ENCODE results near the gene WDR20. TPM values are rescaled to one million over a fixed set of nuclear protein-coding genes. Genes with fewer than 3 reads are reported as not detected.

The WDR20 gene
- total and polyA plus RNA-seq, 10 of the 15 experiments (the other 5 are each of a cell fraction or from before 2014, with no cell fraction given): 9.1 to 25.9 (median 18.4) TPM

GRCh38 chr14:102090713-102091112 is 49.0 kb upstream of the WDR20 start:
- no peak for ATAC-seq
- H3K4me2 ChIP-seq (ENCODE audit: control insufficient read depth, insufficient read depth): no peak overlapping the region
- no peaks in the 10 kb centered on the region for H3K9me3 ChIP-seq (replicated peaks; ENCODE audit: control insufficient read depth, insufficient read depth, low read length)
- peaks cover 24% of the 10 kb centered on the region for H3K79me2 ChIP-seq (ENCODE audit: control insufficient read depth, insufficient read depth, low read length)
- ChIA-PET SMC1A (ENCODE audit: uncharacterized antibody, unreplicated experiment) (interaction anchor here (2.1 kb wide), 1 partner anchor 127 kb away, joined by 4 read pairs; the partner anchor contains the start of gene DYNC1H1), POLR2A (interaction anchor here (0.6 to 1.5 kb wide), 2 partner anchors 16 to 132 kb away, joined by 4 read pairs; no protein-coding TSS in a partner anchor), CTCF (interaction anchor here (0.7 to 1.7 kb wide), 4 partner anchors 27 to 321 kb away, joined by 3 to 5 read pairs (median 4); no protein-coding TSS in a partner anchor), RAD21 (ENCODE audit: unreplicated experiment) (no interaction called here)
- H2AFZ ChIP-seq (ENCODE audit: control insufficient read depth, low read depth, low read length): no peak overlapping the region
- no peaks in the 10 kb centered on the region for H3K27me3 ChIP-seq (replicated peaks in 1 of 2; ENCODE audit: control insufficient read depth in 2 of 2, insufficient read depth in 2 of 2, low read length in 1 of 2)
- H3K36me3 ChIP-seq (ENCODE audit: control insufficient read depth in 2 of 2, insufficient read depth in 2 of 2, low read length in 1 of 2): peaks cover 0 to 3% of the 10 kb centered on the region in 2 experiments; a peak in 1 of 4 replicates
- BruUV-seq (replicated peaks): no TSS peak
- no peak overlapping the region for H3K9ac ChIP-seq (ENCODE audit: control insufficient read depth, insufficient read depth, low read length)
- H3K4me3 ChIP-seq: no peak overlapping the region
- WGBS (ENCODE audit: insufficient coverage, insufficient replicate concordance, low lambda C conversion rate, missing lambda C conversion rate): 80% methylated on average over 3 of the region's 3 CpGs
- peaks cover 9% of the 10 kb centered on the region for H3K4me1 ChIP-seq (ENCODE audit: control insufficient read depth, insufficient read depth, low read length)
- FAIRE-seq: no peak
- intact Hi-C loops (cut with micrococcal nuclease; ENCODE audit: unreplicated experiment): no loop called here
- TF ChIP-seq EGR1 (IDR thresholded peaks at IDR 0.05; ENCODE audit: borderline replicate concordance in 1 of 2, low read depth in 2 of 2, low read length in 2 of 2) (no peak), ZZZ3 (IDR thresholded peaks at IDR 0.05; ENCODE audit: control insufficient read depth, insufficient read length, low read depth) (no peak), HDAC6 (IDR thresholded peaks at IDR 0.05; ENCODE audit: unreplicated experiment) (no peak), JUND (IDR thresholded peaks at IDR 0.05; ENCODE audit: low read depth, low read length) (no peak), DPF2 (IDR thresholded peaks at IDR 0.05) (no peak)
- no peaks in the 10 kb centered on the region; the same call in 1 of the 2 replicates for H4K20me1 ChIP-seq (ENCODE audit: control insufficient read depth, insufficient read depth)
- in situ Hi-C loops (cut with MboI): no loop called here
- DNase-seq (ENCODE audit: low read depth, low spot score): no peak
- no peak overlapping the region for H3K27ac ChIP-seq (ENCODE audit: control insufficient read depth, insufficient read depth)

- in situ Hi-C loops (cut with MboI): no loop called here
- intact Hi-C loops (cut with micrococcal nuclease; ENCODE audit: unreplicated experiment): no loop called here
- TF ChIP-seq BACH1 (IDR thresholded peaks at IDR 0.05; ENCODE audit: borderline replicate concordance) (no peak), NR2F1 (conservative IDR thresholded peaks at IDR 0.05) (no peak), MAX (IDR thresholded peaks at IDR 0.05; ENCODE audit: low read depth, low read length) (no peak), CHD1 (IDR thresholded peaks at IDR 0.05; ENCODE audit: low read depth, low read length) (no peak), ZNF217 (IDR thresholded peaks at IDR 0.05) (no peak), ZBED1 (IDR thresholded peaks at IDR 0.05; ENCODE audit: borderline replicate concordance) (no peak), CUX1 (IDR thresholded peaks at IDR 0.05; ENCODE audit: insufficient replicate concordance, low read depth, low read length) (no peak), SIN3A (IDR thresholded peaks at IDR 0.05; ENCODE audit: low read depth, low read length) (no peak), RB1 (IDR thresholded peaks at IDR 0.05; ENCODE audit: borderline replicate concordance) (no peak)
Observed at GRCh38 chr14:102092806-102093205, 46.9 kb upstream of the WDR20 start.

More at GRCh38 chr14:102092806-102093205, 46.9 kb upstream of the WDR20 start:
- ChIA-PET SMC1A (ENCODE audit: uncharacterized antibody, unreplicated experiment) (no interaction called here), CTCF (interaction anchor here (0.6 to 1.0 kb wide), 2 partner anchors 249 to 322 kb away, joined by 3 read pairs; no protein-coding TSS in a partner anchor), RAD21 (ENCODE audit: unreplicated experiment) (interaction anchor here (0.7 kb wide), 1 partner anchor 385 kb away, joined by 3 read pairs; no protein-coding TSS in a partner anchor), POLR2A (no interaction called here)
- H3K9ac ChIP-seq (ENCODE audit: control insufficient read depth, insufficient read depth, low read length): no peak overlapping the region
- no peak overlapping the region for H2AFZ ChIP-seq (ENCODE audit: control insufficient read depth, low read depth, low read length)
- no peaks in the 10 kb centered on the region for H4K20me1 ChIP-seq (ENCODE audit: control insufficient read depth, insufficient read depth)
- no peak overlapping the region for H3K4me2 ChIP-seq (ENCODE audit: control insufficient read depth, insufficient read depth)
- peaks cover 7% of the 10 kb centered on the region for H3K79me2 ChIP-seq (ENCODE audit: control insufficient read depth, insufficient read depth, low read length)
- DNase-seq (ENCODE audit: low read depth, low spot score) (no peak), FAIRE-seq (no peak), ATAC-seq (no peak)
- BruUV-seq (replicated peaks): no TSS peak
- H3K4me3 ChIP-seq: no peak overlapping the region
- H3K27me3 ChIP-seq (replicated peaks in 1 of 2; ENCODE audit: control insufficient read depth in 2 of 2, insufficient read depth in 2 of 2, low read length in 1 of 2): no peaks in the 10 kb centered on the region
- H3K27ac ChIP-seq (ENCODE audit: control insufficient read depth, insufficient read depth): no peak overlapping the region
- H3K36me3 ChIP-seq (ENCODE audit: control insufficient read depth in 2 of 2, insufficient read depth in 2 of 2, low read length in 1 of 2): no peaks in the 10 kb centered on the region
- peaks cover 9% of the 10 kb centered on the region for H3K4me1 ChIP-seq (ENCODE audit: control insufficient read depth, insufficient read depth, low read length)
- WGBS (ENCODE audit: insufficient coverage, insufficient replicate concordance, low lambda C conversion rate, missing lambda C conversion rate): 83% methylated on average over 10 of the region's 10 CpGs
- no peaks in the 10 kb centered on the region for H3K9me3 ChIP-seq (replicated peaks; ENCODE audit: control insufficient read depth, insufficient read depth, low read length)

Measured in GM12878 (cell line).